ENCODE measurements around the gene CLCN7. TPM values are rescaled to one million over a fixed set of nuclear protein-coding genes. Genes with fewer than 3 reads are reported as not detected.

The CLCN7 gene
- total RNA-seq, 1 donor from 2014 or later, result 58.0 TPM

DNA sequence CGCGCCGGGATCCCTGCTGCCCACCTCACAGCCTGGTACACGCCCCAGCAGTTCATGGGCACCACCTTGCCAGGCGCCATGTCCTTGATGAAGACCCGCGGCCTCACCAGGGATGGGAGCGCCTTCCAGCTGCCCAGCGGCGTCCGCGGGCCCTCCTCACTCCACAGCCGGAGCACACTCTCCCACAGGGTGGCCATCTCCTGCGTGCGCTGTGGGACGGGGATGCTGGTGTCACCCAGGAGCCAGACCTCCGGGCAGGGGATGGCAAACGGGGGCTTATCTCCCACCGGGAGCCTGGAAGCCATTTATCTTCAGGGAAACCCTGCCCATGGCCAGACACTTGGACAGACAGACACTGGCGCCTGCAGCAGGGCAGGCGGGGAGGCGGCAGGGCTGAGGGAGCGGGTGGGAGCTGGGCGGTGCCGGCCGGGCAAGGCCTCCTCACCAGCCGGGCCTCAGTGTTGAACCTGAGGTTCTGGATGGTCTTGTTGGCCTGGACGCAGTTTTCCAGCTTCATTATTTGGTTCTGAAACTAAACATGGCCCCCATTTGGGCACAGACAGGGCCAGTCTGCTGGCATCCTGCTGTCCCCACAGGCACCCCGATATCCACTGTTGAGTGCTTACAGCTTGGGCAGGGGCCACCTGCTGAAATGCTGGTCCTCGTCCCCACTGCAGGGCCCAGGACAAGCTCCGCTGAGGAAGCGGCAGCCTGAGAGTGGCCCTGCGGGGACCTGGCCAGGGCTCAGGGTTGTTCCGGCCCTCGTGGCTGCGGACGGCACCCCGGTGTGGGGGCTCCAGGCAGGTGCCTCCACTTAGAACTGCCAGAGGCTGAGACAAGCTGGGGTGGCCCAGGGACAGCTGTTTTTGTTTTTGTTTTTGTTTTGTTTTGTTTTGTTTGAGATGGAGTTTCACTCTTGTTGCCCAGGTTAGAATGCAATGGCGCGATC lies 39.9 kb downstream of the CLCN7 start:
- no peak overlapping the region for H3K27ac Mint-ChIP-seq
- no peaks in the 10 kb centered on the region for H3K36me3 Mint-ChIP-seq (ENCODE audit: low read depth)
- H3K9me3 Mint-ChIP-seq, result no peaks in the 10 kb centered on the region

DNA sequence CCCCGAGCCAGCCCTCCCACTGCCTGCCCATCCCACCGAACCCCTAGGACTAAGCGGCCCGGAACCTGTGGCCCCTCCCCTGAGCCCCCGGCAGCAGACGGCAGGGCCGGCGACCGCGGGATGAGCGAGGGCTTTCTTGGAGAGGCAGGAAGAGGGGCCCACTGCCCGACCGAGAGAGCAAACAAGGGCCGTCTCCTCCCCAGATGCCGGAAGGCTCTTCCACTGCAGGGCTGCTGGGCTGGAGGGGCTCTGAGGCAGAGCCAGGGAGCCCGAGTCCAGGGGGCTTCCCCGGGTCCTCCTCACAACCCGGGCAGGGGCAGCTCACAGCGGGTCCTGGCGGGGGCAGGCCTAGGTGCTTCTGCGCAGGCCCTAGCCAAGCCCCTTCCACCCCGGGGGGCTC lies 41.1 kb downstream of the CLCN7 start:
- Mint-ChIP-seq H3K36me3 (ENCODE audit: low read depth) (no peaks in the 10 kb centered on the region), H3K27ac (no peak overlapping the region), H3K4me1 (no peaks in the 10 kb centered on the region), H3K4me3 (no peak overlapping the region), H3K27me3 (no peaks in the 10 kb centered on the region), H3K9me3 (no peaks in the 10 kb centered on the region)
- DNase-seq, result no peak
- intact Hi-C loops (cut with micrococcal nuclease), result no loop called here

More for the DNA sequence above, 39.9 kb downstream of the CLCN7 start:
- intact Hi-C loops (cut with micrococcal nuclease), result no loop called here
- no peaks in the 10 kb centered on the region for H3K4me1 Mint-ChIP-seq
- no peak overlapping the region for H3K4me3 Mint-ChIP-seq
- H3K27me3 Mint-ChIP-seq, result no peaks in the 10 kb centered on the region
- DNase-seq, result no peak

DNA sequence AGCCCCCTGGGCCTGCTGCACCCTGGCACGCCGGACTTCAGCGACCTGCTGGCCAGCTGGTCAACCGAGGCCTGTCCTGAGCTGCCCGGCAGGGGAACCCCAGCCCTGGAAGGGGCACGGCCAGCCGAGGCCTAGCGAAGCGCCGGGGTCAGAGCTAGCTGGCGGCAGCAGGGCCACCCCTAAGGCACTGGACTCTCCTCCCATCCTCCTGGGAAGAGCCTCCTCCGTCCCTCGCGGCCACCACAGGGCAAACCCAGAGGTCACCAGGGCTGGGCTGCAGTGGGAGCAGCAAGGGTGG lies 41.6 kb downstream of the CLCN7 start:
- no peaks in the 10 kb centered on the region for H3K9me3 Mint-ChIP-seq
- no peaks in the 10 kb centered on the region for H3K27me3 Mint-ChIP-seq
- no peaks in the 10 kb centered on the region for H3K36me3 Mint-ChIP-seq (ENCODE audit: low read depth)
- H3K27ac Mint-ChIP-seq, result no peak overlapping the region
- DNase-seq, result no peak
- intact Hi-C loops (cut with micrococcal nuclease), result no loop called here
- H3K4me3 Mint-ChIP-seq, result no peak overlapping the region
- H3K4me1 Mint-ChIP-seq, result no peaks in the 10 kb centered on the region

DNA sequence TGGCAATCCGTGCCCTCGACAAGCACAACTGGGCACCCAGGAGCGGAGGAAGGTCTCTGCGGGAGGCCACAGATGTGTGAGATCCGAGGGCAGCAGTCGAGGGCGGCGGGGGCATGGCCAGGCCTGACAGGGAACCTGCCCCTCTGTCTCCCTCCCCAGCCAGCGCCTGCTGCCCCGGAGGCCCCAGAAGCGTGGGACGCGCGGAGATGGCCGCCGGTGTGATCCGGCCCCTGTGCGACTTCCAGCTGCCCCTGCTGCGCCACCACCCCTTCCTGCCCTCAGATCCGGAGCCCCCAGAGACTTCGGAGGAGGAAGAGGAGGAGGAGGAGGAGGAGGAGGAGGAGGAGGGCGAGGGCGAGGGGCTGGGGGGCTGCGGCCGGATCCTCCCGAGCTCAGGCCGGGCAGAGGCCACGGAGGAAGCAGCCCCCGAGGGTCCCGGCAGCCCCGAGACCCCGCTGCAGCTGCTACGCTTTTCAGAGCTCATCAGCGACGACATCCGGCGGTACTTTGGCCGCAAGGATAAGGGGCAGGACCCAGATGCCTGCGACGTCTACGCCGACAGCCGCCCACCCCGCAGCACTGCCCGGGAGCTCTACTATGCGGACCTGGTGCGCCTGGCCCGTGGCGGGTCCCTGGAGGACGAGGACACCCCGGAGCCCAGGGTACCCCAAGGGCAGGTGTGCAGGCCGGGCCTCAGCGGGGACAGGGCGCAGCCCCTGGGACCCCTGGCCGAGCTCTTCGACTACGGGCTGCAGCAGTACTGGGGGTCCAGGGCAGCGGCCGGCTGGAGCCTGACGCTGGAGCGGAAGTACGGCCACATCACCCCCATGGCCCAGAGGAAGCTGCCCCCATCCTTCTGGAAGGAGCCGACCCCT lies 42.2 kb downstream of the CLCN7 start:
- intact Hi-C loops (cut with micrococcal nuclease), result no loop called here
- H3K36me3 Mint-ChIP-seq (ENCODE audit: low read depth), result no peaks in the 10 kb centered on the region
- no peaks in the 10 kb centered on the region for H3K4me1 Mint-ChIP-seq
- no peaks in the 10 kb centered on the region for H3K27me3 Mint-ChIP-seq
- H3K27ac Mint-ChIP-seq, result no peak overlapping the region
- no peaks in the 10 kb centered on the region for H3K9me3 Mint-ChIP-seq
- no peak overlapping the region for H3K4me3 Mint-ChIP-seq
- no peak for DNase-seq

DNA sequence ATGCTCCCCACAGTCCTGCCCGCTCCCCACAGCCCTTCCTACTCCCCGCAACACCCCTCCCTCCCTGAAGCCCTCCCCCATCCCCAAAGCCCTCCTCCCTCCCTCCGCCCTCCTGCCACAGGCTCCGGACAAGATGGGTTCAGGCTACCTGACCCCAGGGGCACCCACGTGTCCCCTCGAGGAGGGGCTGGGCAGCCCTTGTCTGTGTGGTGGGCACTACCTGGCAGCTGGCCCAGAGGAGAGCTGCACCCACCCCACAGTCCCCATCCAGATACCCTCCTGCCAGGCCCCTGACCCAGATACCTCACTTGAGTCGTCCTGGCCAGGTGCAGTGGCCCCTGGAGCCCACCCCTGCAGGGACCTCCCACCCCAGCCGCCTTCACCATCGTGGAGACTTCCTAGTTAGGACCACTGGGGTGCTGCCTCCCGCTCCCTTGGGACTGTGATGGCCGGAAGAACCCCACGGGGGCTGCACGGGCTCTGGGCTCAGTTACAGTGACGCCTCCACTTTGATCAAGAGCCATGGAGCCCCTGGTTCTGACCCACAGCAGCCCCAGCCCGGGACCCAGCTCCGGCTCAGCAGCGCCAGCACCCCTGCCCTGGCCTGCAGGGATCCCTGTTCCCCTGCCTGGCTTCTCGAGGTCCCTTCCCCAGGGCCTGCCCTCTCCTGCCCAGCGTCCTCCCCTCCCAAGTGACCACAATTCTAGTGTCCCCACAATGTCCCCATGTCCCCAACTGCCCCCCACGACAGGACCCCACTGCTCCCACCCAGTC lies 43.1 kb downstream of the CLCN7 start:
- H3K27me3 Mint-ChIP-seq, result no peaks in the 10 kb centered on the region
- DNase-seq, result no peak
- intact Hi-C loops (cut with micrococcal nuclease), result no loop called here
- H3K27ac Mint-ChIP-seq, result no peak overlapping the region
- no peaks in the 10 kb centered on the region for H3K9me3 Mint-ChIP-seq
- no peaks in the 10 kb centered on the region for H3K36me3 Mint-ChIP-seq (ENCODE audit: low read depth)
- H3K4me1 Mint-ChIP-seq, result no peaks in the 10 kb centered on the region
- H3K4me3 Mint-ChIP-seq, result no peak overlapping the region

DNA sequence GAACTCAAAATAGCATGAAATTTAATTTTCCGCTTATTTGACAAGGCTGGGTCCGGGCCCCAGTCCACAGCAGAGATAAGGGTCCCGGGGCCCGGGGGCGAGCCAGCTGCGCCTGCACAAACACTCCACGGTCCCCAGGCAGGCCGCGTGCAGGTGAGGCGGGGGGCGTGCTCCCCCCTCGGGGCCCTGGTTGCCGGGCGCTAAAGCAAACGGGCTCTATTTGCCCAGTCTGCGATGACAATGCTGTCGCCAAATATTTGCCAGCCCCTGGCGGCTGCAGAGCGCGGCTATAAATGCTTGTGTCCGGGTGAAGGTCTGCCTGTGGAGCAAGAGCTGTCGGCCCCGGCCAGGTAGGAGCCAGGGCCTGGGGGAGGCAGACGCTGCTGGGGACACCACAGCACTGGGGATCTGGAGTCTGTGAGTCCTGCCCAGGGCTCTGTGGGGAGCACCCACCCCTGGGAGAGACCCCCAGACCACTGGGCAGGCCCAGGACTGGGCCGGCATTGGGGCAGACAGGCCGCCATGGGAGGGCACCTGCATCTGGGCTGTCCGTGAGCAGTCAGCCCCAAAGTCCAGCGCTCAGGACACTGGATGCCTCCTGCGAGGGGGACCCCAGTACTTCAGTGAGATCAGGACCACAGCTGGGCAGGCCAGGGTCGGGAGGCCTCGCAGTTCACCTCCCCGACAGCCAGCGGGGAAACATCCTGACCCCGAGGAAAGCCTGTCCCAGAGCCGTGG lies 43.9 kb downstream of the CLCN7 start, which contains the start of gene PERCC1:
Gene PERCC1 (plus strand): TSS at position 320 of the 738 bp plus-strand sequence. CDS start 1,516 bp downstream, outside the sequence.
- intact Hi-C loops (cut with micrococcal nuclease), result no loop called here
- H3K27ac Mint-ChIP-seq, result no peak within 1 kb of the TSS
- no peaks in the 10 kb centered on the region for H3K27me3 Mint-ChIP-seq
- H3K36me3 Mint-ChIP-seq (ENCODE audit: low read depth), result no peaks in the 10 kb centered on the region
- H3K4me1 Mint-ChIP-seq, result no peaks in the 10 kb centered on the region
- no peak within 1 kb of the TSS for H3K4me3 Mint-ChIP-seq
- H3K9me3 Mint-ChIP-seq, result no peaks in the 10 kb centered on the region
- no peak for DNase-seq

DNA sequence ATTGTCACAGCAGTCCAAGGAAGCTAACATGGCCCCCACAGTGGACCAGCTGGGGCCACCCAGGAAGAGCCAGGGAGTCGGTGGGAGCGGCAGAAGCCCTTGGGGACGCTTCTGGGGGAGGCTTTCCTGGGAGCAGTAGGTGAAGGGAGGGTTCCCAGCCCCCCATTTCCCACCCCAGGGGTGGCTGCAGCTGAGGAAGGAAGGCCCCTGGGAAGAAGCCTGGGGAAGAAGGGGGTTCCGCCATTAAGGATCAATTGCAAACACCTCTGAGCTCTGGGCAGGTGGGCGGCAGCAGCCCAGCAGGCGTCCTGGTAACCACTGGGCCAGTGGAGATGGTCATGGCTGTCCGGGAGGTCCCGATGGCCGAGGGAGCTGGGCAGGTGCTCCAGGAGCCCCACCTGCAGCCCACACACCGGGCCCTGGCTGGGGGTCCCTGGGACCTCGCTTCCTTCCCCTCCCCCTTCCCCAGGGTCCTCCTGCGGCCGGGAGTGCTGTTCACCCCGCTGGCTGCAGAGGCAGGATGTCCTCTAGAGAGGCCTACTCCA lies 44.5 kb downstream of the CLCN7 start:
- Mint-ChIP-seq H3K4me1 (no peaks in the 10 kb centered on the region), H3K9me3 (no peaks in the 10 kb centered on the region), H3K36me3 (ENCODE audit: low read depth) (no peaks in the 10 kb centered on the region), H3K27ac (no peak overlapping the region), H3K27me3 (no peaks in the 10 kb centered on the region), H3K4me3 (no peak overlapping the region)
- no peak for DNase-seq
- intact Hi-C loops (cut with micrococcal nuclease), result no loop called here

DNA sequence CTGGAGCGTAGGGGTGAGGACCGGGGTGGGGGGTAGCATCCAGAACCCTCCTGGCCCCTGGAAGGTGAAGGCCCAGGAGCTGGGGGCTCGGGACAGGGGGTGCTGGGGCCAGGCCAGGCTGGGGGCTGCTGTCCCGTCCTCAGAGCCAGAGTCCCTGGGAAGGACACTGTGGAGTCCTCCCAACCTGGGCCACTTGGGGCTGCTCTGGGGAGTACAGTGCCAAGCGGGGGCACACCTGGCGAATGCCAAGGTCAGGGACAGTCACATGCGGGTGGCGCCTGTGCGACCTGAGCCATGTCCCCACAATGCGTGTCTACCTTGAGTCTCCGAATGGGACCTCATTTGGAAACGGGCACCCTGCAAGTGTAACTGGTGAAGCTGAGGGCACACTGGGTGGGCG lies 45.2 kb downstream of the CLCN7 start:
- no peak overlapping the region for H3K4me3 Mint-ChIP-seq
- no peaks in the 10 kb centered on the region for H3K9me3 Mint-ChIP-seq
- intact Hi-C loops (cut with micrococcal nuclease), result loop anchor here (2.0 kb wide), 1 partner anchor 67 kb away; no protein-coding TSS in a partner anchor
- H3K27ac Mint-ChIP-seq, result no peak overlapping the region
- H3K27me3 Mint-ChIP-seq, result no peaks in the 10 kb centered on the region
- no peaks in the 10 kb centered on the region for H3K4me1 Mint-ChIP-seq
- no peak for DNase-seq
- H3K36me3 Mint-ChIP-seq (ENCODE audit: low read depth), result no peaks in the 10 kb centered on the region

DNA sequence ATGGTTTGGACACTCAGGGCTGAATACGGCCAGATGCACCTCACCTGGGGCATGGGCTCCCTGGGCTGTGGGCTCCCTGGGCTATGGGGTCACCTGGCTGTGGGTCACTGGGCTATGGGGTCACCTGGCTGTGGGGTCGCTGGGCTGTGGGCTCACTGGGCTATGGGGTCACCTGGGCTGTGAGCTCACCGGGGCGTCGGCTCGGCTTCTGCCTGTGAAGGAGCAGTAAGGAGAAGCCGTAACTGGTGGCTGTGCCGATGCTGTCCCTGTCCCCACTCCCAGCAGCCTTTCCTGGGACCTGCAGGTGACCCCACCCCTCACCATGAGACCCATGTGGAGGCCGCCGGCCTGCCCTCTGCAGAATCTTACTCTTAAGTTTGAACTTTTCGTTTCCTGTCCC lies 45.8 kb downstream of the CLCN7 start:
- H3K36me3 Mint-ChIP-seq (ENCODE audit: low read depth), result no peaks in the 10 kb centered on the region
- no peaks in the 10 kb centered on the region for H3K27me3 Mint-ChIP-seq
- no peaks in the 10 kb centered on the region for H3K4me1 Mint-ChIP-seq
- DNase-seq, result no peak
- no peaks in the 10 kb centered on the region for H3K9me3 Mint-ChIP-seq
- intact Hi-C loops (cut with micrococcal nuclease), result loop anchor here (2.0 kb wide), 1 partner anchor 68 kb away; no protein-coding TSS in a partner anchor
- no peak overlapping the region for H3K27ac Mint-ChIP-seq
- H3K4me3 Mint-ChIP-seq, result no peak overlapping the region

DNA sequence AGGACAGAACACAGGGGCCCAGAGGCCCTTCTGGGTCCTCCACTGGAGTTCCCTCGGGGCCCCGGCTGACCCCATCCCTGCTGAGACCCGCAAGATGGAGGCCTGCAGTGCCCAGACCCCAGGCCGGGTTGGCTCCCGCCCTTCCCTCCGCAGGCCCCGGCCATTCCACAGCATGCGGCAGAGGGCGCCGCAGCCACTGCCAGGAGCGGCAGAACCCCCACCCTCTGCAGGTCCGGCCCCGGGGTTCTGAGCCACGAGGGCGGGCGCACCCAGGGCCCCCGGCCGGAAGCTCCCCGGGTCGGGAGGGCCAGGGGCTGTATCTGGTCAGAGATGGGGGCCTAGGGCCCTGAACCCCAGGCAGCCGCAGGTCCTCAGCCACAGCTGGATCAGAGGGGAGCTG lies 46.3 kb downstream of the CLCN7 start:
- DNase-seq, result peak; percentile 86
- intact Hi-C loops (cut with micrococcal nuclease), result loop anchor here (2.0 kb wide), 1 partner anchor 68 kb away; no protein-coding TSS in a partner anchor
- Mint-ChIP-seq H3K27ac (no peak overlapping the region), H3K4me3 (no peak overlapping the region), H3K4me1 (no peaks in the 10 kb centered on the region), H3K9me3 (no peaks in the 10 kb centered on the region), H3K36me3 (ENCODE audit: low read depth) (no peaks in the 10 kb centered on the region), H3K27me3 (no peaks in the 10 kb centered on the region)

DNA sequence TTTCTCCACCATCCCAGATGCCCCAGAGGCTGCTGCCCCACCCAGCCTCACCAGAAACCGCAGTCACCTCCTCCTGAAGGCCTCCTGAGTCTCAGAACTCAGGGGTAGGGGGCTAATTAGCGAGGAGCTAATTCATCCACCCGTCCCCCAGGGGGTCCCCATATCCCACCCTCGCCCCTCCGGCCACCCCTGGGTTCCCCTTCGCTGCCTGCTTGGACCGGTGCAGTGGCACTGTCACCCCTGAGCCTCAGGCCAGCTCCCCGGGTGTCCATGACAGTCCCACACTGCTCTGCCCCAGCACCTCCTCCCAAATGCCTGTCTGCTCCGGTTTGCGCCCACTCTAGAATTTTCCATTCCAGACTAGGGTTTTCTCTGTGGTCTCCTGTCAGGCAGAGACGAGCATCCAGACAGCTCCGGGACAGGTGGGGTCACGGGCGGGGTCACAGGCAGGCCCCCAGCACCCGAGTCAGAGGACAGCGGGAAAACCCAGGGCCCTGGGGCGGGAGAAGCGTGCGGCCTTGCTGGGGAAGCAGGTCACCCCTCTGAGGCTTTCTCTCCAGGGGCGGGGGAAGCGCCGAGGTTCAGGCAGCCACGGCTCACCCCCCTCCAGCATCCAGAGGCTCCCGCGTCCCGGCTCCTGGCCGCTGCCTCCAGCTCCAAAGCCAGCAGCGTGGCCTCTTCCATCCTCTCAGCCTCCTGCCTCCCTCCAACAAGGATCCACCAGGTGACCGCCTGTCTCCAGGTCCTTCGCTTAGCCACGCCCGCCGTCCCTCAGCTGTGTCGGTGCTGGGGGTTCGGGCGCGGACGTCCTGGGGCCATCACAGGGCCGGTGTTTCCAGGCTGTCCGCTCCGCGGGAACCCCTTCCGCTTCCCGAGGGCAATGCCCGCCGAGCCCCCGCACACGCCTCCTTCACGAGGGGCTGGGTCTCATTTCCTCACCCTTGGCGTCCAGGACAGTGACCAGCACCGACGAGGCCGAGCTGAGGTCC lies 47.1 kb downstream of the CLCN7 start:
- Mint-ChIP-seq H3K27me3 (no peaks in the 10 kb centered on the region), H3K27ac (no peak overlapping the region), H3K36me3 (ENCODE audit: low read depth) (no peaks in the 10 kb centered on the region), H3K4me1 (no peaks in the 10 kb centered on the region), H3K4me3 (no peak overlapping the region), H3K9me3 (no peaks in the 10 kb centered on the region)
- intact Hi-C loops (cut with micrococcal nuclease), result loop anchor here (2.0 kb wide), 1 partner anchor 69 kb away; no protein-coding TSS in a partner anchor
- no peak for DNase-seq
